ENCODE results near the gene FKBP5. TPM values are rescaled to one million over a fixed set of nuclear protein-coding genes. Genes with fewer than 3 reads are reported as not detected.

Gene FKBP5
- total RNA-seq, 1 experiment from 2014 or later = 12.4 TPM

DNA sequence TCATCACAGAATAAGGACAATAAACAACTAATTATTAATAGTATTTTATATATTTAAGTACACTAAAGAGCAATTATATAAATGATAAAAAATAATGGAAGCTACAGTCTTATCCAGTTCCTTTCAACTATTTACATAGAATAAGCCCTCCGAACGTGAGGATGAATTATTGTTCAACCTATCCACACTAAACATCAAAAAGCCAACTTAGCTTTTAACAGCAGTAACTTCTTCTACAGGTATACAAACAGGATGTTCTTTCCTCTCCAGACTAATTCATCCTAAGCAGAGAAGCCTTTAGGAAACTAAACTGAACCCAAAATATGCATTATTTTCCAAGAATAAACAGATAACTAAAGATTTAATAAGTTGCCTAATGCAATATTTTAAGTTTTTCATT, 2.3 kb downstream of the FKBP5 start:
- intact Hi-C loops (cut with micrococcal nuclease) = loop anchor here (5.0 kb wide), 1 partner anchor 164 kb away; no protein-coding TSS in a partner anchor
- Histone ChIP-seq H3K79me2 (ENCODE audit: low read length) (peaks cover 43% of the 10 kb centered on the region), H3F3A (ENCODE audit: low read length, unreplicated experiment) (no peaks in the 10 kb centered on the region), H3K4me2 (ENCODE audit: low read length) (peak overlapping the region; percentile 89), H3K36me3 (ENCODE audit: low read depth, low read length) (no peaks in the 10 kb centered on the region), H2AFZ (ENCODE audit: low read length) (no peak overlapping the region), H3K4me1 (ENCODE audit: insufficient read depth, low read length) (peaks cover 7% of the 10 kb centered on the region; the same call in 1 of the 2 replicates), H4K20me1 (ENCODE audit: low read length) (no peaks in the 10 kb centered on the region), H3K9me3 (ENCODE audit: low read length) (no peaks in the 10 kb centered on the region), H3K4me3 (ENCODE audit: low read length) (peak overlapping the region; percentile 90), H3K9me2 (replicated peaks; ENCODE audit: low read length) (no peaks in the 10 kb centered on the region), H3K27ac (ENCODE audit: low read length) (no peak overlapping the region), H3K27me3 (ENCODE audit: low read length) (no peaks in the 10 kb centered on the region), H3K9ac (ENCODE audit: low read length) (no peak overlapping the region)
- DNase-seq (no peak), ATAC-seq (no peak)
- no peak for TF ChIP-seq EZH2 (IDR thresholded peaks at IDR 0.05; ENCODE audit: low read length, unreplicated experiment)
- no peak for TF ChIP-seq EZH2phosphoT487 (IDR thresholded peaks at IDR 0.05; ENCODE audit: borderline replicate concordance, low read length)
- TF ChIP-seq, protein P1, sequence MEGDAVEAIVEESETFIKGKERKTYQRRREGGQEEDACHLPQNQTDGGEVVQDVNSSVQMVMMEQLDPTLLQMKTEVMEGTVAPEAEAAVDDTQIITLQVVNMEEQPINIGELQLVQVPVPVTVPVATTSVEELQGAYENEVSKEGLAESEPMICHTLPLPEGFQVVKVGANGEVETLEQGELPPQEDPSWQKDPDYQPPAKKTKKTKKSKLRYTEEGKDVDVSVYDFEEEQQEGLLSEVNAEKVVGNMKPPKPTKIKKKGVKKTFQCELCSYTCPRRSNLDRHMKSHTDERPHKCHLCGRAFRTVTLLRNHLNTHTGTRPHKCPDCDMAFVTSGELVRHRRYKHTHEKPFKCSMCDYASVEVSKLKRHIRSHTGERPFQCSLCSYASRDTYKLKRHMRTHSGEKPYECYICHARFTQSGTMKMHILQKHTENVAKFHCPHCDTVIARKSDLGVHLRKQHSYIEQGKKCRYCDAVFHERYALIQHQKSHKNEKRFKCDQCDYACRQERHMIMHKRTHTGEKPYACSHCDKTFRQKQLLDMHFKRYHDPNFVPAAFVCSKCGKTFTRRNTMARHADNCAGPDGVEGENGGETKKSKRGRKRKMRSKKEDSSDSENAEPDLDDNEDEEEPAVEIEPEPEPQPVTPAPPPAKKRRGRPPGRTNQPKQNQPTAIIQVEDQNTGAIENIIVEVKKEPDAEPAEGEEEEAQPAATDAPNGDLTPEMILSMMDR (conservative IDR thresholded peaks at IDR 0.05; ENCODE audit: low read depth, low read length) = no peak
- ChIA-PET POLR2A (ENCODE audit: unreplicated experiment) (no interaction called here), CTCF (no interaction called here)
- no TSS peak for BruUV-seq (replicated peaks)

DNA sequence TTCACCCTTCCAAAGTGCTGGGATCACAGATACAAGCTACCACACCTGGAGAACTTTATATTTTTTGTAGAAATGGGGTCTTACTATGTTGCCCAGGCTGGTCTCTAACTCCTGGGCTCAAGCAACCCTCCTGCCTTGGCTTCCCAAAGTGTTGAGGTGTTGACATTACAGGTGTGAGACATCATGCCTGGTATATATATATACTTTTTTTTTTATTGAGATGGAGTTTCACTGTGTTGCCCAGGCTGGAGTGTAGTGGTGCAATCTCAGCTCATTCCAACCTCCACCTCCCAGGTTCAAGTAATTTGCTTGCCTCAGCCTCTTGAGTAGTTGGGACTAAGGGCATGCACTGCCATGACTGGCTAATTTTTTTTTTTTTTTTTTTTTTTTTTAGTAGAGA, 5.4 kb downstream of the FKBP5 start:
- POLR2A ChIA-PET (ENCODE audit: unreplicated experiment) = no interaction called here
- no TSS peak for BruUV-seq (replicated peaks)
- Histone ChIP-seq H4K20me1 (ENCODE audit: low read length) (no peaks in the 10 kb centered on the region), H3K9me3 (ENCODE audit: low read length) (no peaks in the 10 kb centered on the region), H3K27me3 (ENCODE audit: low read length) (no peaks in the 10 kb centered on the region), H3K4me2 (ENCODE audit: low read length) (no peak overlapping the region), H3K4me3 (ENCODE audit: low read length) (no peak overlapping the region), H3K79me2 (ENCODE audit: low read length) (peaks cover 67% of the 10 kb centered on the region), H3K27ac (ENCODE audit: low read length) (no peak overlapping the region), H3K4me1 (ENCODE audit: insufficient read depth, low read length) (peaks cover 7% of the 10 kb centered on the region; the same call in 1 of the 2 replicates), H3K9ac (ENCODE audit: low read length) (no peak overlapping the region), H2AFZ (ENCODE audit: low read length) (no peak overlapping the region), H3F3A (ENCODE audit: low read length, unreplicated experiment) (no peaks in the 10 kb centered on the region), H3K36me3 (ENCODE audit: low read depth, low read length) (no peaks in the 10 kb centered on the region), H3K9me2 (replicated peaks; ENCODE audit: low read length) (no peaks in the 10 kb centered on the region)
- ATAC-seq (no peak), DNase-seq (no peak)
- CTCF ChIA-PET = no interaction called here
- TF ChIP-seq EZH2 (IDR thresholded peaks at IDR 0.05; ENCODE audit: low read length, unreplicated experiment) = no peak
- TF ChIP-seq, protein P1 (conservative IDR thresholded peaks at IDR 0.05; ENCODE audit: low read depth, low read length) = no peak
- TF ChIP-seq EZH2phosphoT487 (IDR thresholded peaks at IDR 0.05; ENCODE audit: borderline replicate concordance, low read length) = no peak
- intact Hi-C loops (cut with micrococcal nuclease) = loop anchor here (5.0 kb wide), 1 partner anchor 56 kb away; no protein-coding TSS in a partner anchor

DNA sequence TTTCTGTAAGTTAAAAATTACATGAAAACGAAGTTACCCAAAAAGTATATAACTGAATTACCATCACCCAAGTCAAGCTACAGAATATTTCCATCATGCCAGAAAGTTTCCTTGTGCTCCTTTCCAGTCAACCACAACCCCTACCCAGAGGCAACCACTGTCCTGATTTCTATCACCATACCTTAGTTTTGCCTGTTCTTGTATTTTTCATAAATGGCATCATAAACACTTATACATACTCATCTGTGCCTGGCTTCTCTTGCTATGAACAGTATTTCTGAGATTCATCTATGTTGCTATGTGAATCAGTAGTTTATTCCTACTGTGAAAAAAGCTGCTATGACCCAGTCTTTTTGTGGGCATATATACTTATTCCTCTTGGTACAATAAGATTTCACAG, 7.4 kb downstream of the FKBP5 start:
- TF ChIP-seq EZH2 (IDR thresholded peaks at IDR 0.05; ENCODE audit: low read length, unreplicated experiment) = no peak
- TF ChIP-seq, protein P1 (conservative IDR thresholded peaks at IDR 0.05; ENCODE audit: low read depth, low read length) = no peak
- Histone ChIP-seq H3F3A (ENCODE audit: low read length, unreplicated experiment) (no peaks in the 10 kb centered on the region), H3K4me1 (ENCODE audit: insufficient read depth, low read length) (no peaks in the 10 kb centered on the region), H3K4me3 (ENCODE audit: low read length) (no peak overlapping the region), H2AFZ (ENCODE audit: low read length) (no peak overlapping the region), H3K79me2 (ENCODE audit: low read length) (peaks cover 49% of the 10 kb centered on the region), H3K27ac (ENCODE audit: low read length) (no peak overlapping the region), H3K27me3 (ENCODE audit: low read length) (no peaks in the 10 kb centered on the region), H3K36me3 (ENCODE audit: low read depth, low read length) (no peaks in the 10 kb centered on the region), H3K9ac (ENCODE audit: low read length) (no peak overlapping the region), H3K9me3 (ENCODE audit: low read length) (no peaks in the 10 kb centered on the region), H3K4me2 (ENCODE audit: low read length) (no peak overlapping the region), H3K9me2 (replicated peaks; ENCODE audit: low read length) (no peaks in the 10 kb centered on the region), H4K20me1 (ENCODE audit: low read length) (no peaks in the 10 kb centered on the region)
- ChIA-PET CTCF (no interaction called here), POLR2A (ENCODE audit: unreplicated experiment) (no interaction called here)
- ATAC-seq (no peak), DNase-seq (no peak)
- no TSS peak for BruUV-seq (replicated peaks)
- intact Hi-C loops (cut with micrococcal nuclease) = loop anchor here (5.0 kb wide), 1 partner anchor 54 kb away; no protein-coding TSS in a partner anchor

All from PC-3 (cell line).